Measurements from ENCODE around the gene MGAT1.

GRCh38 chr5:180799902-180800801 is 2.5 kb downstream of the MGAT1 start:
- TF ChIP-seq POLR2A (IDR thresholded peaks at IDR 0.05) (no peak), CTCF (IDR thresholded peaks at IDR 0.05 in 4 of 5, conservative IDR thresholded peaks at IDR 0.05 in 1 of 5) (no peak)
